A549 (cell line): Measurements from ENCODE around the gene N4BP2L2. TPM values are rescaled to one million over a fixed set of nuclear protein-coding genes. Genes with fewer than 3 reads are reported as not detected.

Experiments
- ATAC-seq, 2 experiments: fragments of 200-7000 bp in 1 of 2; fragments of >200 bp in 1 of 2; cut with Nextera tagmentation in 1 of 2; cut with Tn5 transposase in 1 of 2; 3 replicates each; pipeline versions ENCODE4 v1.8.0 to v1.9.1; 2018 to 2020; ENCODE audit warnings: mild to moderate bottlenecking in 1 of 2, moderate library complexity in 1 of 2
- CTCF ChIA-PET: fragments of 300-600 bp; sonication (Branson Sonifier 250); formaldehyde crosslinking; extraction: SDS; loops from one replicate; lab custom pipeline; 2021; ENCODE audit warnings: antibody characterized with exemption, inconsistent platforms; lab: Yijun Ruan, JAX
- POLR2A ChIA-PET: fragments of 350-600 bp; formaldehyde crosslinking; extraction: SDS; loops from one replicate; lab custom pipeline; 2021; ENCODE audit warnings: antibody characterized with exemption, inconsistent platforms; lab: Yijun Ruan, JAX
- DNase-seq, 2 experiments: peaks; one replicate each; pipeline versions ENCODE4 v3.0.0 to v3.0.0-alpha.2; 2011 to 2016; ENCODE audit warnings: low read depth in 1 of 2, low spot score in 1 of 2
- FAIRE-seq: peaks from 2 replicates; lab custom pipeline; 2011; peaks lifted over from hg19 to GRCh38; lab: Jason Lieb, UNC
- H3K27ac ChIP-seq, 2 experiments: fragments of >200 bp; sonication (Bioruptor Twin); formaldehyde crosslinking; 3 replicates each; pipeline ENCODE4 v1.5.1; 2016 to 2017
- H3K4me1 ChIP-seq: fragments of >200 bp; sonication (Bioruptor Twin); formaldehyde crosslinking; 3 replicates; pipeline ENCODE4 v1.6.1; 2016
- H3K4me2 ChIP-seq: fragments of >200 bp; sonication (Bioruptor Twin); formaldehyde crosslinking; 3 replicates; pipeline ENCODE4 v1.6.1; 2016
- H3K4me3 ChIP-seq: fragments of >200 bp; sonication (Bioruptor Twin); formaldehyde crosslinking; 3 replicates; pipeline ENCODE4 v1.5.1; 2016
- H3K9me3 ChIP-seq: fragments of >200 bp; sonication (Bioruptor Twin); formaldehyde crosslinking; 3 replicates; pipeline ENCODE4 v1.6.1; 2016
- ATOH8 ChIP-seq: fragments of 250-450 bp; sonication (Bioruptor Pico); IDR thresholded peaks from 2 replicates; pipeline ENCODE4 v1.5.0; 2020; ENCODE audit warnings: low read depth, mild to moderate bottlenecking, moderate library complexity
- BHLHE40 ChIP-seq: IDR thresholded peaks from 2 replicates; pipeline ENCODE4 v1.6.1; 2012; ENCODE audit warnings: low read depth, low read length, inconsistent platforms
- CEBPB ChIP-seq, 2 experiments: fragments of >200 bp in 1 of 2; sonication (Bioruptor Twin) in 1 of 2; formaldehyde crosslinking in 1 of 2; IDR thresholded peaks; 2 replicates each; pipeline ENCODE4 v1.6.1; 2012 to 2016
- CHD2 ChIP-seq: fragments of 150-350 bp; IDR thresholded peaks from 2 replicates; pipeline ENCODE4 v1.6.1; 2014; ENCODE audit warnings: low read length; ENCODE audit not compliant: partially characterized antibody
- CHD4 ChIP-seq: fragments of 200-600 bp; sonication (generic); IDR thresholded peaks from 2 replicates; pipeline ENCODE4 v1.6.1; 2016; ENCODE audit warnings: antibody characterized with exemption, mild to moderate bottlenecking, borderline replicate concordance
- E2F6 ChIP-seq: IDR thresholded peaks from 2 replicates; pipeline ENCODE4 v1.6.1; 2012; ENCODE audit warnings: low read depth, borderline replicate concordance
- EHMT2 ChIP-seq: fragments of 200-600 bp; sonication (generic); IDR thresholded peaks from 2 replicates; pipeline ENCODE4 v1.6.1; 2016; ENCODE audit warnings: antibody characterized with exemption, low read depth, mild to moderate bottlenecking, moderate library complexity
- HOXB13 ChIP-seq: fragments of 250-450 bp; sonication (Bioruptor Pico); IDR thresholded peaks from 2 replicates; pipeline ENCODE4 v1.5.0; 2020; ENCODE audit warnings: low read depth, mild to moderate bottlenecking, moderate library complexity
- JUNB ChIP-seq: fragments of >200 bp; sonication (Bioruptor Twin); formaldehyde crosslinking; IDR thresholded peaks from 2 replicates; pipeline ENCODE4 v1.6.1; 2016
- KDM1A ChIP-seq: fragments of 200-600 bp; sonication (generic); IDR thresholded peaks from 2 replicates; pipeline ENCODE4 v1.6.1; 2016; ENCODE audit warnings: low read depth, mild to moderate bottlenecking
- KDM5A ChIP-seq: fragments of 200-600 bp; sonication (generic); IDR thresholded peaks from 2 replicates; pipeline ENCODE4 v1.6.1; 2016; ENCODE audit warnings: antibody characterized with exemption, mild to moderate bottlenecking
- MAFK ChIP-seq: fragments of 450-650 bp; IDR thresholded peaks from 2 replicates; pipeline ENCODE4 v1.6.1; 2014; ENCODE audit not compliant: partially characterized antibody
- MAX ChIP-seq: IDR thresholded peaks from 2 replicates; pipeline ENCODE4 v1.6.1; 2012
- MAZ ChIP-seq: fragments of 150-350 bp; IDR thresholded peaks from 2 replicates; pipeline ENCODE4 v1.6.1; 2014; ENCODE audit warnings: antibody characterized with exemption, low read depth, low read length, borderline replicate concordance
- MYC ChIP-seq: IDR thresholded peaks from 2 replicates; pipeline ENCODE4 v1.6.1; 2012; ENCODE audit warnings: mild to moderate bottlenecking, inconsistent platforms, low read length, improper control_type of control experiment, borderline replicate concordance
- POLR2A ChIP-seq: IDR thresholded peaks from 2 replicates; pipeline ENCODE4 v1.6.1; 2012; ENCODE audit warnings: mild to moderate bottlenecking, low read length
- POLR2AphosphoS2 ChIP-seq: conservative IDR thresholded peaks from 2 replicates; pipeline ENCODE4 v1.6.1; 2012; ENCODE audit warnings: low read length, improper control_type of control experiment, inconsistent platforms
- RARB ChIP-seq: fragments of 250-450 bp; sonication (Bioruptor Pico); IDR thresholded peaks from 2 replicates; pipeline ENCODE4 v1.8.0; 2021; ENCODE audit warnings: mild to moderate bottlenecking, moderate library complexity
- RFX5 ChIP-seq: fragments of 450-650 bp; IDR thresholded peaks from 2 replicates; pipeline ENCODE4 v1.7.1; 2014; ENCODE audit warnings: antibody characterized with exemption, mild to moderate bottlenecking, moderate library complexity
- RNF2 ChIP-seq: fragments of 200-600 bp; sonication (generic); IDR thresholded peaks from 2 replicates; pipeline ENCODE4 v1.6.1; 2016; ENCODE audit warnings: low read depth, mild to moderate bottlenecking, antibody characterized with exemption, moderate library complexity, borderline replicate concordance
- SREBF2 ChIP-seq: fragments of 450-650 bp; IDR thresholded peaks from 2 replicates; pipeline ENCODE4 v1.6.1; 2014; ENCODE audit warnings: mild to moderate bottlenecking, moderate library complexity
- ZC3H11A ChIP-seq: fragments of 450-650 bp; IDR thresholded peaks from 2 replicates; pipeline ENCODE4 v1.6.1; 2014; ENCODE audit warnings: antibody characterized with exemption, mild to moderate bottlenecking
- ZFP36 ChIP-seq: fragments of 450-650 bp; IDR thresholded peaks from 2 replicates; pipeline ENCODE4 v1.6.1; 2014; ENCODE audit warnings: borderline replicate concordance; ENCODE audit not compliant: partially characterized antibody
- WGBS: methylation state at CpG from one replicate; pipeline ENCODE4 v1.1.6; 2017; ENCODE audit errors: missing lambda C conversion rate; 5-methylcytosine and 5-hydroxymethylcytosine counted together
- polyA plus RNA-seq, 4 experiments: library from polyadenylated mRNA; depleted of rRNA in 3 of 4; stranded (reverse); fragments of >200 nt; fragmentation: RNase III in 1 of 4; extraction: RNeasy Plus Mini Kit Qiagen cat#74134 plus additional on column Dnase treatment in 1 of 4; gene quantifications; 2 replicates in 3 of 4; 3 replicates in 1 of 4; pipeline ENCODE4 v1.2.3, GENCODE V29; 2011 to 2017
- TF ChIP-seq, protein P1 (sequence below): fragments of 450-650 bp; IDR thresholded peaks from 2 replicates; pipeline ENCODE4 v1.6.1; 2014; ENCODE audit warnings: antibody characterized with exemption
- TF ChIP-seq, protein P2 (sequence below): fragments of 250-450 bp; sonication (Bioruptor Pico); IDR thresholded peaks from 2 replicates; pipeline ENCODE4 v1.5.0; 2021; ENCODE audit warnings: mild to moderate bottlenecking, moderate library complexity, borderline replicate concordance

Gene N4BP2L2
- polyA plus RNA-seq, 2 of the 4 experiments (the other 2 are of a cell fraction), result 29.3 to 56.2 TPM

DNA sequence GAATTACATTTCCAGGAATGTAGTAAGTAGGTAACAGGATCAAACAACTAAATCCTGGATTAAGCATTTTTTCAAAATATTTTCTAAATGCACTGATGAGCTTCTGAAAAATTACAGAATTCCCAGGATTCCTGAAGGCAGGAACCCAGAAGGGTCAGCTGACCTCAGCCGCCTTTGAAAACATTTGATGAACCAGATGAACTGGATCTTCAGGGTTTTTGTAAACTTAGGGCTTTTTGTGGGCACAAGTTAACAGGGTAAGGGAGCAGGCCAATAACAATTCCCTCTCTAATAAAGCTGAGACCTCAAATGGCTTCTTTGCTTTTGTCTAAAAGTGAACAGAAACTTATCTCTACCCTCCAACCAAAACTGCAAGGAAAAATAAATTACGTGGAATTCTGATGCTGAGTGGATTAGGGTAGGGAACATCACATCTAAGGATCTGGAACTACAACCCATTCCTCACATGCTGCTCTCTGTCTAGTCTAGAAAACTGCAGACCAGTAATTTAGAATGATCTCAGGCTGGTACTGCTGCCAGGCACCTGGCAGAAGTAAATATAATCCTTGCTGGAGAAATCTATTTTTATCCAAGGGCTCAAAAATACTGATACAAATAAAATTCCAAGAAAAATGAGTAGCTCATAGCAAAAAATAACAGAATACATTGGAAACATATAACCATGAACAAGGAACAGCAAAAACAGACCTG, 62.4 kb downstream of the N4BP2L2 start:
- CTCF ChIA-PET, result interaction anchor here (1.3 kb wide), 1 partner anchor 14 kb away, joined by 3 read pairs; no protein-coding TSS in a partner anchor
- H3K27ac ChIP-seq, result no peak overlapping the region
- H3K9me3 ChIP-seq, result no peaks in the 10 kb centered on the region
- POLR2A ChIA-PET, result no interaction called here
- ATAC-seq, result no peak
- TF ChIP-seq RARB (no peak), MAX (no peak), JUNB (no peak), RFX5 (no peak), CHD2 (no peak), MAZ (no peak), CEBPB (IDR thresholded peaks at IDR 0.05) (no peak), RNF2 (no peak), E2F6 (no peak), ATOH8 (no peak), MAFK (no peak), BHLHE40 (no peak), KDM5A (no peak), ZC3H11A (no peak)
- no peaks in the 10 kb centered on the region for H3K4me1 ChIP-seq
- H3K4me3 ChIP-seq, result no peak overlapping the region
- WGBS, result 89% methylated on average over 2 of the region's 2 CpGs
- H3K4me2 ChIP-seq, result no peak overlapping the region
- no peak for FAIRE-seq
- DNase-seq, result no peak

- H3K4me2 ChIP-seq, result no peak overlapping the region
- CTCF ChIA-PET, result no interaction called here
- DNase-seq (no peak), FAIRE-seq (no peak), ATAC-seq (no peak)
- TF ChIP-seq SREBF2, result no peak
- no peak for TF ChIP-seq ZFP36
- no peak for TF ChIP-seq POLR2AphosphoS2
- TF ChIP-seq KDM5A, result no peak
- TF ChIP-seq, protein P1, sequence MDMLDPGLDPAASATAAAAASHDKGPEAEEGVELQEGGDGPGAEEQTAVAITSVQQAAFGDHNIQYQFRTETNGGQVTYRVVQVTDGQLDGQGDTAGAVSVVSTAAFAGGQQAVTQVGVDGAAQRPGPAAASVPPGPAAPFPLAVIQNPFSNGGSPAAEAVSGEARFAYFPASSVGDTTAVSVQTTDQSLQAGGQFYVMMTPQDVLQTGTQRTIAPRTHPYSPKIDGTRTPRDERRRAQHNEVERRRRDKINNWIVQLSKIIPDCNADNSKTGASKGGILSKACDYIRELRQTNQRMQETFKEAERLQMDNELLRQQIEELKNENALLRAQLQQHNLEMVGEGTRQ, result no peak
- TF ChIP-seq KDM1A, result no peak
- no peak for TF ChIP-seq CHD4
- no peak for TF ChIP-seq HOXB13 (CRISPR knock-in tag)
- no peak for TF ChIP-seq RFX5
- no peak for TF ChIP-seq MYC
- no peak for TF ChIP-seq EHMT2
- TF ChIP-seq E2F6, result no peak
- no peak for TF ChIP-seq POLR2A
- TF ChIP-seq, protein P2, sequence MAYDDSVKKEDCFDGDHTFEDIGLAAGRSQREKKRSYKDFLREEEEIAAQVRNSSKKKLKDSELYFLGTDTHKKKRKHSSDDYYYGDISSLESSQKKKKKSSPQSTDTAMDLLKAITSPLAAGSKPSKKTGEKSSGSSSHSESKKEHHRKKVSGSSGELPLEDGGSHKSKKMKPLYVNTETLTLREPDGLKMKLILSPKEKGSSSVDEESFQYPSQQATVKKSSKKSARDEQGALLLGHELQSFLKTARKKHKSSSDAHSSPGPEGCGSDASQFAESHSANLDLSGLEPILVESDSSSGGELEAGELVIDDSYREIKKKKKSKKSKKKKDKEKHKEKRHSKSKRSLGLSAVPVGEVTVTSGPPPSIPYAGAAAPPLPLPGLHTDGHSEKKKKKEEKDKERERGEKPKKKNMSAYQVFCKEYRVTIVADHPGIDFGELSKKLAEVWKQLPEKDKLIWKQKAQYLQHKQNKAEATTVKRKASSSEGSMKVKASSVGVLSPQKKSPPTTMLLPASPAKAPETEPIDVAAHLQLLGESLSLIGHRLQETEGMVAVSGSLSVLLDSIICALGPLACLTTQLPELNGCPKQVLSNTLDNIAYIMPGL (CRISPR knock-in tag), result no peak
- no peak for TF ChIP-seq CHD2
- H3K4me3 ChIP-seq, result no peak overlapping the region
- no peaks in the 10 kb centered on the region for H3K4me1 ChIP-seq
- 70% methylated on average over 10 of the region's 10 CpGs for WGBS
- H3K27ac ChIP-seq, result no peak overlapping the region
- POLR2A ChIA-PET, result no interaction called here
- no peaks in the 10 kb centered on the region for H3K9me3 ChIP-seq
Observed at GRCh38 chr13:32474999-32475792, 63.4 kb downstream of the N4BP2L2 start.
